Measurements from ENCODE around the gene KLF6. TPM values are rescaled to one million over a fixed set of nuclear protein-coding genes. Genes with fewer than 3 reads are reported as not detected.

The KLF6 gene
- polyA plus RNA-seq, 1 donor from 2014 or later = 10.4 TPM

- Histone ChIP-seq H3K79me2 (replicated peaks; ENCODE audit: insufficient read depth, low read length) (no peaks in the 10 kb centered on the region), H3K27me3 (ENCODE audit: insufficient read depth, low read depth, low read length) (no peaks in the 10 kb centered on the region), H3K9me3 (ENCODE audit: low read length) (no peaks in the 10 kb centered on the region), H3K9me2 (ENCODE audit: insufficient read depth, low read length) (no peaks in the 10 kb centered on the region), H3F3A (ENCODE audit: insufficient read depth, low read length, poor library complexity, severe bottlenecking) (no peaks in the 10 kb centered on the region), H2AFZ (ENCODE audit: low read depth, low read length) (no peak overlapping the region), H3K4me3 (ENCODE audit: low read length) (no peak overlapping the region), H4K20me1 (ENCODE audit: insufficient read depth) (no peaks in the 10 kb centered on the region), H3K4me2 (ENCODE audit: low read length) (no peak overlapping the region), H3K27ac (ENCODE audit: low read length) (no peak overlapping the region), H3K9ac (ENCODE audit: low read length) (no peak overlapping the region), H3K36me3 (ENCODE audit: insufficient read depth, low read length) (no peaks in the 10 kb centered on the region)
- no peak for TF ChIP-seq REST (IDR thresholded peaks at IDR 0.05; ENCODE audit: borderline replicate concordance)
Observed at GRCh38 chr10:3822541-3823330, 37.7 kb upstream of the KLF6 start.

DNA sequence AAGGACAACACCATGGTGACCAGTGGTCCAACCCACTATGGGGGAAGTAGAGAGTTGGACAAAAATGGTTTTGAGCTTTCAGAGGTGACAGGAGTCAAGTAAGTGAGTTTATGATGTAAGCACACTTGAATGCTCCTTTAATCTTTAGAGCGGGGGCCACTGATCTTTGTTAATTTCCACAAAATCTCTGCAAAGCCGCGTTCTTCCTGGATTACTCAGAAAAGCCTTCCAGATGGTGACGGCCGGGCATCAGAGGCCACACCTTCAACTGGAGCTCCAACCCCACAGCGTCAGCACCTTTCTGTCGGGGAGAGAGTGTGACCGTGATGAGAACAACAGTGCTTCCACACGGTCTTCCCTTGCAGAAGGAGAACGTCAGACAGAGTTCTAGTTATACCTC lies 35.2 kb upstream of the KLF6 start:
- H3K27ac ChIP-seq (ENCODE audit: low read length) = no peak overlapping the region
- no peaks in the 10 kb centered on the region for H3K36me3 ChIP-seq (ENCODE audit: insufficient read depth, low read length)
- H3K9me2 ChIP-seq (ENCODE audit: insufficient read depth, low read length) = no peaks in the 10 kb centered on the region
- no peaks in the 10 kb centered on the region for H3K9me3 ChIP-seq (ENCODE audit: low read length)
- H3K27me3 ChIP-seq (ENCODE audit: insufficient read depth, low read depth, low read length) = no peaks in the 10 kb centered on the region
- no peak overlapping the region for H3K4me3 ChIP-seq (ENCODE audit: low read length)
- no peak overlapping the region for H3K9ac ChIP-seq (ENCODE audit: low read length)
- H3F3A ChIP-seq (ENCODE audit: insufficient read depth, low read length, poor library complexity, severe bottlenecking) = no peaks in the 10 kb centered on the region
- H3K79me2 ChIP-seq (replicated peaks; ENCODE audit: insufficient read depth, low read length) = no peaks in the 10 kb centered on the region
- no peak overlapping the region for H2AFZ ChIP-seq (ENCODE audit: low read depth, low read length)
- H4K20me1 ChIP-seq (ENCODE audit: insufficient read depth) = no peaks in the 10 kb centered on the region
- TF ChIP-seq POLR2AphosphoS5 (IDR thresholded peaks at IDR 0.05) = no peak
- TF ChIP-seq REST (IDR thresholded peaks at IDR 0.05; ENCODE audit: borderline replicate concordance) = no peak
- no peak overlapping the region for H3K4me2 ChIP-seq (ENCODE audit: low read length)

DNA sequence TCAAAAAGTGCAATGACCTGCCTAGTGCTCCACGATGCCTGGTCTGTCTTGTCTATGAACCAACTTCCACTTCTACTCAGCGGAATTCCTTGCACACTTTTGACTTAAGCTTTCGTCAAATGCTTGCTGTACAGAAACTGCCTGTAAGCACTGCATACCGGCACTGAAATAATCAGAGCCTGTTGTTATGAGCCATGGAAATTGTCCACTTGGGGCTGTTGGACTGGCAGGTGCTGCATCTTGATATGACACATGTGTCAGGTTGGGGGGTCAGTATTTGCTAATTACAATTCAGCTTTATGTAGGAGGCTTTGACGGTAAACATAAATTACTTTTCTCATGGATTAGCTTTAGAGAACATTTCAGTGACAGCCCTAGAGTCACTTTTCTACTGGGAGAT lies 32.0 kb upstream of the KLF6 start:
- no peaks in the 10 kb centered on the region for H3K9me3 ChIP-seq (ENCODE audit: low read length)
- H2AFZ ChIP-seq (ENCODE audit: low read depth, low read length) = no peak overlapping the region
- no peaks in the 10 kb centered on the region for H3K36me3 ChIP-seq (ENCODE audit: insufficient read depth, low read length)
- no peaks in the 10 kb centered on the region for H3F3A ChIP-seq (ENCODE audit: insufficient read depth, low read length, poor library complexity, severe bottlenecking)
- H3K4me3 ChIP-seq (ENCODE audit: low read length) = no peak overlapping the region
- no peaks in the 10 kb centered on the region for H3K27me3 ChIP-seq (ENCODE audit: insufficient read depth, low read depth, low read length)
- H3K9ac ChIP-seq (ENCODE audit: low read length) = no peak overlapping the region
- no peaks in the 10 kb centered on the region for H3K79me2 ChIP-seq (replicated peaks; ENCODE audit: insufficient read depth, low read length)
- TF ChIP-seq TAF1 (IDR thresholded peaks at IDR 0.05; ENCODE audit: low read depth) (no peak), CTCF (IDR thresholded peaks at IDR 0.05; ENCODE audit: poor library complexity, severe bottlenecking) (no peak), RAD21 (conservative IDR thresholded peaks at IDR 0.05) (no peak), MXI1 (conservative IDR thresholded peaks at IDR 0.05; ENCODE audit: poor library complexity, severe bottlenecking) (no peak), REST (IDR thresholded peaks at IDR 0.05; ENCODE audit: borderline replicate concordance) (no peak), POLR2AphosphoS5 (IDR thresholded peaks at IDR 0.05) (no peak), SMC3 (conservative IDR thresholded peaks at IDR 0.05; ENCODE audit: poor library complexity) (no peak)
- no peak overlapping the region for H3K27ac ChIP-seq (ENCODE audit: low read length)
- no peak overlapping the region for H3K4me2 ChIP-seq (ENCODE audit: low read length)
- H4K20me1 ChIP-seq (ENCODE audit: insufficient read depth) = no peaks in the 10 kb centered on the region
- H3K9me2 ChIP-seq (ENCODE audit: insufficient read depth, low read length) = no peaks in the 10 kb centered on the region

Measured in neural cell (in vitro differentiated cells).